Stimulated activated CD4-positive, alpha-beta T cell treated with anti-CD3 and anti-CD28 coated beads, Interleukin-15, amount 100 ng/mL, for 24 hours (primary cell): ENCODE data around the gene CTNNA3.

Experiments
- DNase-seq: peaks from one replicate; pipeline ENCODE4 v3.0.0-alpha.2; 2020

The CTNNA3 gene

DNA sequence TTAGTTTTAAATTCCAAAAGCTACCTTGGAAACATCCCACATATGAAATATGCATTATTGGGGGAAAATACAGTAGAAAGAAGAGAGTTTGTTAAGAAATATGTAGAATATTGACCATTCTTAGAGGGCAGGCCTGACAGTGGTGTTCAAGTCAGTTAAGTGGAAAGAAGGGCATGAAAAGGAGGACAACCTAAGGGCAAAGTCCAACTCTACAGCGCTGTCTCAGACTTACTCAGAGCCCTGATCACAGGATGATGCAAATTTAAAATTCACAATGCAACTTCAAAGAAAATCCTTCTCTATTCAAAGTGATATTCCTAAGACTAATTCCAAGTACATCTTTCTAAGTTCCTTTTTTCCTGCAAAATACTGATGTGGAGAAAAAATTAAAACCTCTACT lies 909.3 kb downstream of the CTNNA3 start:
- no peak for DNase-seq

DNA sequence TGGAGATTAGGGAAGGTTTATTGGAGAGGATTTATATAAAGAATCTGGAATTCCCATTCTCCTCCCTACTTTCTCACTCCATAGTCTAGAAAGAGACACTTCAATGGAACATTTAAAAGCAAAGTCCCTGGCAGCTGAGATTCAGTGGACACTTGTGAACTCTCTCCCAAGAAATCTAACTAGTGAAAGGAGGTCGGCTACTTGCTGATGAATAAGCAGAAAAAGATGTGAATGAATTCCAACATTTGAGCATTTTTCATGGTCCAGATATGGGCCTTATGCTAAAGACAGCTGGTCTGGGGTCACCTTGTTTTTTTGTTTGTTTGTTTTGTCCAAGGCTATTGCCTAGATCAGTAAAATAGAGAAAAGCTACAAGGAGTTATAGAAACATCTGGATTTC lies 911.2 kb downstream of the CTNNA3 start:
- DNase-seq: no peak

DNA sequence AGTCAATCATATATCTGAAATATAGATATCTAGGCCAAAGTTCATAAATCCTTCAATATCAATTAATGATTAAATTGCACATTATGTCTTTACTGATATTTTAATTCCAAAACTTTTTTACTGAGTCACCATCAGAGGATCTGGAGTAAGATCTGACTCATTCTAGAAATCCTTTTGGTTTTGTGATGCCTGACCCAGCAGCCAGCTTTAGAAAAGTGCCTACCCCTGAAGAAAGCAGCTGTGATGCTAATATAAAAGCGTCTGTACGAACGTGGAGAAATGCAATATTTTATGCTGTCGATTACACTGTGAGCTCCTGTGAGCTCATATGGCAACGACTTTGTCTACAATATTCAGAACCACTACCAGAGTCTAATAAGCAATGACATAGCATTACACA lies 912.7 kb downstream of the CTNNA3 start:
- no peak for DNase-seq

DNA sequence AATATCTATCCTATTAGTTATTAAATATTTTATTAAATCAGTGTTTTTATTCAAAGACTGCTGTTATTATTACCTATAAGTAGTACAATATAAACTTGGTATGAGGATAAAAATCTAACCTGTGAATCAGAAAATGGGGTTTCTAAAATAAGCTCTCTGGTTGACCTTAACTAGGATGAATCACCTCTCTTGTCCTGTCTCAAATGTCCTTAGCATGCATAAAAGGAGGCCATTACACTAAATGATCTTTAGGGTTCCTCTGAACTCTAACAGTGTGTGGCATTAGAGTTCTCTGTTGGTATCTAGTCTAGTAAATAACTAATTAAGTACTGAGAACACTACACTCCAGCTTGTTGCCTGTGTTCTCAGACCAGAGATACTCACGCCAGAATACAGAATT lies 913.2 kb downstream of the CTNNA3 start:
- no peak for DNase-seq

DNA sequence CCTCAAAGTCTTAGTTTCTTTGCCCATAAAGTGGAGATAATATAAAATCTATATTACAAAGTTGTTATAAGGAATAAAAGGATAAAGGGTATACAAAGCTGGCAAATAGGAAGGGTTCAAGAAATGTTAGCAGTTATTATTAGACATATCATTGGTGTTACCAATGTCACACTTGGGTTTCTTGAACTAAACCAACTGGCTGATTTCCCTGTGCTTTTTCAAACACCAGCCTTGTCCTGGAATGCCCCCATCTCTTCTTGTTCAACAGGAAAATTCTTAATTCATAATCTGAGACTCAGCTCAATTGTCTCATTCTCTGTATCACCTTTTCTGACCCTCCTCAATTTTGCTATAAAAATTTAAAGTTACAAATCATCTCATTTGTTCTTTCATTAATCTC lies 913.9 kb downstream of the CTNNA3 start:
- no peak for DNase-seq

DNA sequence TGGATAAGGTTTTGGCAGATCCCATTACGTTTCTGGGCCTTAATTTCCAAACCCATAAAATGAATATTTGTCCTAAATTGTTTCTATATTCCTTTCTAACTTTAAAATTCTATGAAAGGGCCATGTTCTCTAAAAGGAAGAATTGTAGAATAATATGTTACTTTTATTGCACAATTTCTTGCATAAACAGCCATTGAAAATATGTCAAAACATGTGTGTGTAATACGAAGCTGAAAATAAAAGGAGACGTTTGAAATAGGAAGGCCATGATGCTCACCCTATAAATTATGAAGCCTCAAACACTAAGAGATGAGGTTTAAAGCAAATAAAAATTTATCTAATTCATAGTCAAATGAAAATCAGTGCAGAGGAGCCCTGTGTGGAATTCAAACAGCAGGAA lies 915.2 kb downstream of the CTNNA3 start:
- no peak for DNase-seq

DNA sequence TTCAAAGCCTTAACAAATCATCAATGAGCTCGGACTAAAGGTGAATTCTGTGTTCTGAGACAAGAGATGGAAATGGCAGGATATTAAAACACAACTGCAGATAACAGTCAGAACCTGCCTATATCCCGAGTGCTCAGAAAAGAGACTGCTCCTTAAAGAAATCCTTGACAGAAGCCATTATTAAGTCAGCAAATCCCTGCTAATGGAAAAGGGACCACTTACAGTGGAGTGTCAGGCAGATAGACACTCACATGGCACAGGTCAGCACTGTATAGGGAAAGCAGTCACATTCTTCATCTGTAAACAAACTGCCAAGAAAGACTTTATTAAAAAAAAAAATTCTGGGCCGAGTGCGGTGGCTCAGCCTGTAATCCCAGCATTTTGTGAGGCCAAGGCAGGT lies 917.6 kb downstream of the CTNNA3 start:
- DNase-seq: no peak

DNA sequence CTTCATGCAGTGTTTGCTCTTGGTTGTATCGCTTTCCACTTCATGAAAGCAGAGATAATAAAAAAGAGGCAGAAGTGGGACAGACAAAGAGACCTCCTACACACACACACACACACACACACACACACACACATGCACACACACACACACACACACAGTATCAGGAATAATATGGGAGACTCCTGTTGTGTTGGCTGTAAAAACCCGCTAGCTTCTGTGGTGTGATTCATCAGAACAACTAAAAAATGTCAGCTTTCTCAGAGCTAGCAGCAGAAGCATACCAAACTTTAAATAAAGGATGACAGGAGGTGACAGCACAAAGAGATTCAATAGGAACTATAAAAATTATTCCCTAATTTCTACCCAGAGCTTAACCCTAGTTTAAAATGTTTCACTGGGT lies 918.3 kb downstream of the CTNNA3 start:
- DNase-seq: no peak

DNA sequence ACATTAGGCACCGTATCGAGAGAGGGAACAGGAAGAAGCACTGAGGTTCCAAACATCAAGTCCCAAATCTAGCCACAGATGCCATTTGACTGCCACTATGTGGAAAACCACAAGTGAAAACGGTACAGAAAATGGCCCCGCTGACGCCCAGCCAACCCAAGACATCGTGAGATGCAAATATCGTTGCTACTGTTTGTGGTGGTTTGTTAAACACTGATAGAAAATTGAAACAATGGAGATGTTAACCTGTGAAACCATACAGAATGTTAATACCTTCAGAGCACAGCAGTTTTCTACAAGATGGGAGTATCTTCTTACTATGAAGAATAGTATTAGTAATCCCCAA lies 922.5 kb downstream of the CTNNA3 start:
- DNase-seq: no peak

DNA sequence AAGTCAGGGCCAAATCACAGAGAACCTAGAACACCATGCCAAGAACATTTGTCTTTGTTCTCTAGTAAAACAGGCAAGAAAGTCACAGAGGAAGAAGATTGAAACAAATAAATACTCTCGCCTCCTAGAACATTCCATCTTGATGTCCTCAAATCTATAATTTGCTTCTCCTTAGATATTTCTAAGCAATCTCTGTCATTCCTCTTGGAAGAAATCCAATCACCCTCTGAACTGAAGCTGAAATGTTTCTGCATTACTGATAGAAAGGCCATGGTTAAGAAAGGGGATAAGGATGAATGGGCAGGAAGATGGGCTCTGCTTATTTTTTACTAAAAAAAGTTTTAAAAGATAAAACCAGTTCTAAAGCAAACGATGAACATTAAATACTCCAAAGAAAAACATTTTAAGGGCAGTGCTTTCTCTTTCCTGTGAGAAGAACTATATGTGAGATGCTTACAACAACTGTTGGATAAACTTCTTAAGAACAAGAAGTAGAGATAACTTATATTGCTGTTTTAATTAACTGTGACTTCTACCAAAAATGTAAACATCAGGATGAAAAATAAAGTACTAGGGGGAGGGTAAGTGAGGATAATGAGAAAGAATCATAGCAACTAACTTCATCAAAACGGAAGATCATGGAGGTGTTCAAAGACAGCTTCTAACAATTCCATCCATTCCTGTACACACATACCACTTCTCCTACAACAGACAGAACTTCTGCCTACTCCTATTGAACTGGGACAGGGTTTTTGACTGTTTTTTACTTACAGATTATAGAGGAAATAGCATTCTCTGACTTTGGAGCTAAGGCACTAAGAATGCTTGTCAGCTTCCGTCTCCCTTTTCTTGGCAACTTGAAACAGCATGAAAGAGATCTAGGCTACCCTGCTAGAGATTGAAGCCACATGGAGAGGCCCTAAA lies 923.2 kb downstream of the CTNNA3 start:
- DNase-seq: no peak

DNA sequence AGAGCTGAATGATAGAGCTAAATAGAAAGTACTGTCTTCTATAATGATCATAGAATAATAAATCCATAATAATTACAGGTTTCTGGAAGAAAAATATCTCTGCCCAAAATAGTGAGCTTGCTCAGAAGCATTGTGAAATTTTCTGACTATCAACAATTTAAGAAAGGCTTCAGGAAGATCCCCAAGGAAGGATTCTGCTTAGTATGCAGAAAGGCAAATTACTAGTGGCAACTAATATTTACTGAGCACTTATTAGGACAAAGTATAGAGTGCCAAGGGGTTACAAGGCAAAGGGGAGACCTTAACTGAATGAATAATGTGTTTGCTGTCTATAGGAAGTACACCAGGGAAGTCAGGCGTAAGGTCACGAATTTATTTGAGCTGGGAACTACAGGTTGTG lies 928.3 kb downstream of the CTNNA3 start:
- DNase-seq: no peak

DNA sequence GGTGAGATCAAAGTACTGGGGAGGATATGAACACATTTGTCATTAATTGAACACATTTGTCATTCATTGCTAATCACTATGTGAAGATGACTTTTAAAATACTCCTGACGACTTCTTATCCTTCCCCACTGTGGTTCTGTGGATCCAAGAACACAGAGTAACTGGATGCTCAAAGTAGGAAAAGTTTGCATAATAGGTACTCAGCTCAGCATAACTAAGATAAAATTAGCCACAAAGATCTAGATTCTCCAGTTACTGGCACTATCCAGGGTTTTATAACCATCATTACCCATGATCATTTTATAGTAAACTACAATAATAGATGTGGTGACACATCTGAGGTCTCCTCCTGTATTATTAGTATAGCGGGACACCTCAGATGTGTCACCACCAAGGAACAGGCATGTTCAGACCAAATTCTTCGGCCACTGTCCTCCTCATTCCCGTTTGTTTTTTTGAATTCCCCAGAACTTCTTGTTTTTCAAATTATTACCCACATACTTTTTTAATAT lies 933.7 kb downstream of the CTNNA3 start:
- no peak for DNase-seq

DNA sequence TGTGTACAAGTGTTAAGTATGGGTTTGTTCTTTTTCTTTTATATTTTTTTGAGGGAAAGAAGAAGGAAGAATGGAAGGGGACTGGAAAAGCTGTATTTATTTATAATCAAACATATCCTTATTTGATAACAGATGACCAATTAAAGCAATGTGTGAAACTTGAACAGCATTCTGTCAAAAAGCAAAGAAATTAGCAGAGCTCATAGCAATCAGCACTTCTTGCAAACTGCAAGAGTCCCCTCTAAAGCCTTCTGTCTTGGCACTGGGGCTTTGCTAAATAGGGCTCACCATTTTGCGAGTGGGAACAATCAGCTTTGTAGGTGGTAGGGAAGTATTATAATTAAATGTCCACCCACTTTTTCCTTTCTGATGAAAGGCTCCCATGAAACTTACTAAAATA lies 935.1 kb downstream of the CTNNA3 start:
- no peak for DNase-seq

DNA sequence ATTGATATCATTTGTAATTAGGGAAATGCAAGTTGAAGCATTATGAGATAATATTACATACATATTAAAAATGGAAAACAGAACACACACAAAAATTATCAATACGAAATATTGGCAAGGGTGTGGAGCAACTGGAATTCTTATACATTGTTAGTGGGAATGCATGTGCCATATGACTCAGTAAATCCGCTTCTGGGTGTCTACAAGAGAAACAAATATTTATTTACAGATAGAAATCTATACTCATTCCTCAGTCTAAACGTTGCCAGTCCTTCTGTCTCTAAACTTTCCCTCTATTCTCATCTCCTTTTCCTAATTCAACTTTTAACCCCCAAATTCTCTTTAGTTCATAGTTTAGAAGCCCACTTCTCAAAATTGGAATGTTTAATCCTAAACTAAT lies 940.5 kb downstream of the CTNNA3 start:
- no peak for DNase-seq

DNA sequence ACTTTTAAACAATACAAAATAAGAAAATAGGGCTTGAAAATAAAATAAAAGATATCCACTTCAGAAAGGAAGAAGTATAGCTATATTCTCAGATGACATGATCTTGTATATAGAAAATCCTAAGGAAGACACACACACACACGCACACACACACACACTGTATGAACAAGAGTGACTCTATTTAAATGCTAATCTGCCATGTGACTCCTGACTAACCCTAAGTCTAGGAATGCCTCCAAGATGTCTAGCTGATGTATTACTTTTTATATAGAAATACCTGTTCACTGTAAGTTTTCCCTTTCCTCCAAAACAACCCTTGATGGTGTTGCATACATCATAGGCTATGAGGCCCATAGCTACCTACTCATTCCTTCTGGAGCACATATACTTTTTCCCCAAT lies 943.3 kb downstream of the CTNNA3 start:
- DNase-seq: no peak

DNA sequence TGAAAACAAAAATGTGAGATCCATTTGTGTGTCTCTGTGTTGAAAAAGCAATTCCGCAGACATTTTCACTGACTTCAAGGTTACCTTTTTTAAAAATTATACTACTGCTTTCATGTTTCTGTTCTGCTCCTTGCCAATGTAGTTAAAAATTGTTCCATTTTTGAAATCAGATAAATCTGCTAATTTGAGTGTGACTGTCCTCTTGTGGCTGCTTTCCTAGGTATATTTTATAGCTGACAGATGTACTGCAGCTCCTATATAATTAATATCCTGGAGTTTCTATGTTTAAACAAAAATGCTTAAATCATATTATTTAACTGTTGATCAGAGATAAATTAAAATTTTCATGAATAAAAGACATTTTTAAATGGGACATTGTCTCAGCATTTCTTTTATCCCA lies 947.8 kb downstream of the CTNNA3 start:
- DNase-seq: no peak

DNA sequence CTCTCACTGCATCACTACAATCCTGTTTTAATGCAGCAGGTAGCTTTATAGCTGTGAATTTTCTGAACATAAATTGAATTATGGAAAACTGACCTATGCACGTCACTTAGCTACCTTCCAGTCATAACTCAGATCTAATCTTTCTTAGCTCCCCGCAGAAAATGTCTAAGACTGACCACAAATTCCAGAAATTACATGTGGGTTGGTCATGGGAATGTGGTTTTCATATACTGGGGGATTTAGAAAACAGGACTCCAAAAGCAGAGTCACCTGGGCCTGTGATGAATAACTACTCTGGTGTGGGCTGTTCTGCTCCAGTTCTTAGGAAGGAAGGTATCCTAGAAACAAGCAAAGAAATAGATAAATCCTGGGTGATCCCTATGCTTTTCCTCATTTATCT lies 948.5 kb downstream of the CTNNA3 start:
- DNase-seq: no peak

DNA sequence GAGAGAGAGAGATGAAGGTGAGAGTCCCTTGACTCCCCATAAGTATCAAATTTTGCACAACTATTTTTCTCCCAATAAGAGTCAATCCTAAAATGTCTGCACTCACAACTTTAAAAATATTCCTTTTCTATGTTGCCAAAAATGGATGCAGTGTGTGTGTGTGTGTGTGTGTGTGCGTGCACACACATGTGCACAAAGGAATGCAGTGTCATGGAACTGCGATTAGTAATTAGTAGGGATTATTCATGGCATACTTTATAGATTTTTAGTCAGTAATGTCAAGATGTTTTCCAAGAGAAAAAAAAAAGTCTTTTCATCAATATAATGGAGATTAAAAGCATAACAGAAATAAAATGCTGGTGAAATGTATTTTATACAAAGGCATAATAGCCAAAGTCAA lies 949.3 kb downstream of the CTNNA3 start:
- DNase-seq: no peak

DNA sequence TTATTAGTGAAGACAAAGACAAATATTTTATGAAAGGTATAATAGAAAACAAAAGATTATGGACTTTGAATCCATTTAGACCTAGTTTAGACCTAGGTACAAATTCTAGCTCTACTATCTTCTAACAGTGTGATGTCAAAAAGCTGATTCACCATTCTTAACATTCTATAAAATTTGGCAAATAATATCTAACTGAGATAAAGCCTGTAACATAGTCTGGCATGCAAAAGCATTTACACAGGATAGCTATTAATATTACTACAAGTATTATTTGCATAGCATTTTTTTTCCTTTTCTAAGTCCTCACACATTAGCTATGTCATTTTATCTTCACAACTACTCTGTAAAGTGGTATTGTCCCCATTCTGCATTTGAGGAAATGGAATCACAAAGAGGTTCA lies 949.7 kb downstream of the CTNNA3 start:
- DNase-seq: no peak

DNA sequence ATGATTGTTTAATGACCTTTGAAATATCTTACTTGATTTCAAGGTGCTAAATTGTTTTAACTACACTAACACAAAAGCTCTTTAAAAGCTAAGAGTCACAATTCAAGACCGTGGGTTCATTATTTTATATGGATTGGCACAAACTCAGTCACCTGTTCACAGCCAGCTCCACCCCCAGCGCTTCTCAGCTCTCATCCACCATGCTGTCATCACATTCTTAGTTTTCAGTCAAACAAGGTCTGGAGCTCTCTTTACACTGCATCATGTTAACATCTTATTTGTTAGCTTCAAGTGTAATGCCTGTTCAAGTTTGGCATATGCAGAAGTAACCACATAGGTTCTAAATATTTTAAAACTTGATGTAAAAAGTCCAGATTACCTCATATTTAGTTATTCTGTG lies 951.1 kb downstream of the CTNNA3 start:
- DNase-seq: no peak

DNA sequence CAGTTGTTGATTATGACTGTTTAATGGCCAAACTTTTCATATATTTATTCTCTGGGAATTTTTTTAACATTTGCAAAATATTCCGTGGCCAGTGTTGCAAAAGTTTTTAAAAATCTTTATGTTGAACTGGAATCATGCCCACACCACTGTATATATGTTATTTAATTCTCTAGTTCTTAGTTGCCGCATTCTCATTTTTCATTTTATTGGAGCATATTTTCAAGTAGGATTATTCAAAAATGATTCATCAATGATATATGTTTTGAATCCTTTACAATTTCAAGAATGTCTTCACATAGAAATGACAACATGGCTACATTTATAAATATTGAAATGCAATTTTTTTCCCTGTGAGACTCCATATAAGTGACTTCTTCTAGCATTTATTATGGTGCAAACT lies 958.8 kb downstream of the CTNNA3 start:
- DNase-seq: no peak

DNA sequence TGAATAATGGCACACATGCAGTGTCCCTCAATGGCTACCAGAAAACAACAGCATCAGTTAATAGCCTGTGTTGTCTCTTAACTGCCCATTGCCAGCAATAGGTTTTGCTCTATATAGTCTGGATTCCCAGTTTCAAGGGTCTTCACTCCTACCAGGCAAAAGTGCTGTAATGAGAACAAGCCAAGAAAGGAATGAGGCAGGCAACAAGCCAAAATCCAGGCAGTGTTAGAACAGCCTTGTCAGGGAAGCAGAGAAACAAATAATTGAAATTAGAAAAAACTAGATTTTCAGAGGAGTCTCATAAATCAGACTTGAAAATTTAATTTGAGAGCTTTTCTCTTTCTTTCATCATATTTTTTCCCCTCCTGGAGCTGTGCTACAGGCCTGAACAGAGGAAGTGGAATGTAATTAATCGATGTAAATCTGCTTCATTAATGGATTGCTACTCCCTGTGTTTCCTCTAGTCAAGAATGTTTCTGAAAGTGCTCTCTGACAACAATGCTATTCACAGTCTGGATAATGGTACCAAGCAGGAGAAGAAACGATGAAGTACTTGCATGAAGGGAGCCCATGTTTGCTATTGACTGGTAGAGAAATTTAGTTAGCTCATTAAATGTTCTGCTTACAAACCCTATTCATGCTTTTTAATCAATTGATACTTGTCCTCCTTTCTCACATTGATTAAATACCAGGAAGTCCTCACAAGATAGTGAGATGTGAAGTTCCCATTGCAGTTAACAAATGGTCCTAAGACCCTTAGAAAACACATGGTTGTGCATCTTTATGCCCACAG lies 972.2 kb downstream of the CTNNA3 start:
- no peak for DNase-seq

DNA sequence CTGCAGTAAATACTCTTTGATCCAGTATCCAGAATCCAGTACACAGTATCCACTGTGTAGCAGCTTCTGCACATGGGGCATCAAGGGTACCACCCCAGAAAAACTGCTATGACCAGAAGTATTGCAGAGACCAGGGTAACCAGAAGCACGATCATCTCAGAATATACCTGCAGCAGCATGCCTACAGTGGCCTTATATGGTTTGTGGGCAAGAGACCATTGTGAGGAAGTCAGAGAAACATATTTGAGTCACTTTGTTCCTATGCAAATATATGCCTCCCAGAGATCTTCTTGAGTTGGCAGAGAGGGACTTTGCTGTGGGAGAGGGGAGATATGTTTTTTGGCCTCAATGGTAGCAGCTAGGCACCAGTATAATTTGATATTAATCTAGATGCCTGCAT lies 976.5 kb downstream of the CTNNA3 start:
- no peak for DNase-seq
